ENCODE measurements around the gene LPAR3. TPM values are rescaled to one million over a fixed set of nuclear protein-coding genes. Genes with fewer than 3 reads are reported as not detected.
A peak's percentile ranks its signal among the peaks of the same experiment; 100 is the strongest.

The LPAR3 gene
- total and polyA plus RNA-seq, 2 of the 13 experiments (the other 11 are each of a cell fraction or from before 2014, with no cell fraction given): not detected

DNA sequence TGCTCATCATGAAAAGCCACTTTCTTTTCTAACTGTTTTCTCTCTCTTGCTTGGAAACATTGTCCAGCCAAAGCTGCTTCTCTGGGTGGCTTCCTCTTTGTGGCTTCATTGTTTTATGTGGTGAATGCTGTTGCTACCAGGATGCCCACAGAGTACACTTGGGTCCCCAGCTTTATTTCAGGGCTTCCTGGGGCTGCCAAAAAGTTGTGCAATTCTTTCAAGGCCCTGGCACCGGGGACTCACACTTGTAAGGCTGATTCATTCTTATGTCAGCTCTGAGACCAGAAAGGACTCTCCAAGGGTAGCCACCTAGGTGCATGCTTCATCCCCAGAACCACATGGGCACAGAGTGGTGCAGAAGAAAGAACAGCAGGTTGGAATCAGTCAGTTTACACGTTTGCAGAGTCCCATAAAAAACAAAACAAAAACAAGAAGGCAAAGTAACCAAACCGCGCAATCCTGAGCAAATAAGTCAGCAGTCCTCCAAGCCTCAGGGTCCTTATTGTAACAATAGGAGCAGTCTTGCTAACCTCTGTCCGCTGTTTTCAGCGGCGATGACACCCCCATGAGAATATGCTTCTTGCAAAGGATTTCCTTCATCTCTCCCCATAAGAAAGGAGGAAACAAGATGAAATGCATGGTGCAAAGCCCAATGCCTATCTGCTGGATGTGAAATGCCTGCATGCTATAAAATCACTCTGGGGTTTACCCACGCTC is 112.8 kb downstream of the LPAR3 start (continued):
- no peak for TF ChIP-seq HIVEP1 (CRISPR knock-in tag; IDR thresholded peaks at IDR 0.05)

DNA sequence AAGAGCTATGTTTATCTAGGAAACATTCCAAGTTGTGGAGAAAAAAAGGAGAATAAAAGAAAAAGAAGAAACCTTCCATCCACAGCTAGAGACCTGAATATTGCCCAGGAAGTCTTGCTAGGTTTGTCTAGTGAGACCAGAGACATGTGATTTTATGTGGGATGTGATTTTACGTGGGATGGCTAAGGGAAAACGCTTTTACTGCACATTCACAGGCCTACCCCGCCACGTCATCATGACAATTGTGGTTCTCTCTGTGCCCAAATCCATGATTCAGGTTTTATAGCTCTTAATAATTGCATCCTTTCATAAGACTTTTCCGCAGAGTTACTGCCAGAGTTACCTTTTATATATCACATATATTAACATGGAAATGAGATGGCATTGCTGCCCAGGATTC is 116.4 kb downstream of the LPAR3 start:
- Histone ChIP-seq H3K4me2 (ENCODE audit: low read depth, low read length) (no peak overlapping the region), H3K27ac (ENCODE audit: extremely low read length, insufficient read depth, low read length) (no peak overlapping the region), H3K9ac (ENCODE audit: insufficient read depth, low read depth, low read length) (no peak overlapping the region), H3K4me1 (ENCODE audit: insufficient read depth, low read length) (no peaks in the 10 kb centered on the region), H3K9me3 (ENCODE audit: low read length) (no peaks in the 10 kb centered on the region), H3K36me3 (replicated peaks in 1 of 2; ENCODE audit: control insufficient read depth in 1 of 2, insufficient read depth in 2 of 2, low read length in 2 of 2) (no peaks in the 10 kb centered on the region), H3K4me3 (replicated peaks in 1 of 3; ENCODE audit: insufficient read depth in 1 of 3, low read depth in 2 of 3, low read length in 3 of 3) (no peak overlapping the region), H4K20me1 (ENCODE audit: insufficient read depth, low read length) (no peaks in the 10 kb centered on the region), H2AFZ (ENCODE audit: low read length) (no peak overlapping the region), H3K79me2 (ENCODE audit: insufficient read depth, low read length) (no peaks in the 10 kb centered on the region), H3K27me3 (ENCODE audit: control insufficient read depth in 1 of 2, insufficient read depth in 2 of 2, low read length in 2 of 2) (peaks cover 0 to 18% of the 10 kb centered on the region in 2 experiments; a peak in 3 of 5 replicates)
- intact Hi-C loops (cut with micrococcal nuclease; ENCODE audit: unreplicated experiment): no loop called here
- FAIRE-seq (no peak), DNase-seq (ENCODE audit: low spot score) (no peak), ATAC-seq (no peak)
- WGBS (ENCODE audit: low lambda C conversion rate): 4% methylated on average over 5 of the region's 5 CpGs
- TF ChIP-seq CREB1 (IDR thresholded peaks at IDR 0.05) (peak; percentile 56), CREB1 (CRISPR knock-in tag; IDR thresholded peaks at IDR 0.05) (no peak), CAMTA2 (CRISPR knock-in tag; IDR thresholded peaks at IDR 0.05; ENCODE audit: borderline replicate concordance) (no peak)
- CTCF ChIA-PET (ENCODE audit: low intra/inter-chr PET ratio, low total read pairs): no interaction called here
- POLR2A ChIA-PET: no interaction called here
- in situ Hi-C loops (cut with HindIII; ENCODE audit: extremely low pct_ligation_motif_present, low pct_unique_long_range_greater_than_20kb): loop anchor here (10.0 kb wide), 1 partner anchor 158 kb away; no protein-coding TSS in a partner anchor
- no TSS peak for BruUV-seq (replicated peaks)

DNA sequence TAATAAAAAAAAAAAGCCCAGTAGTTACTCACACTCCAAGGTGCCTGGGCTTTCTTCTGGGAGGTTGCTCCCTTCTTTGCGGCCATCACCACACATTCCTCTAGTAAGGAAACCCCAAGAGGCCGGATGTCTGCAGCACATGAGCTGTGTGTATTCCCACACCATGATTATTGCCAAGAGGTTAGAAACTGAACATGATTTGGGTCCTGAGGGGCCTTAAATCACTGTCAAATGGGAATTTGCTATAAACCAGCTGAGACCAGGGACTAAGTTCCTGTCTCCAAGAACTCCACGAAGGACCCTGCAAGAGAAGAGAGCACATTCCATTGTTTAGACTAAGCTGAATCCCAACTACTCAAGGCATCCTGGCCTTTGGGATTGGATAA is 117.5 kb downstream of the LPAR3 start:
- in situ Hi-C loops (cut with HindIII; ENCODE audit: extremely low pct_ligation_motif_present, low pct_unique_long_range_greater_than_20kb): loop anchor here (10.0 kb wide), 1 partner anchor 159 kb away; no protein-coding TSS in a partner anchor

More for the DNA sequence above, 117.5 kb downstream of the LPAR3 start:
- Histone ChIP-seq H3K79me2 (ENCODE audit: insufficient read depth, low read length) (no peaks in the 10 kb centered on the region), H3K9ac (ENCODE audit: insufficient read depth, low read depth, low read length) (no peak overlapping the region), H3K9me3 (ENCODE audit: low read length) (no peaks in the 10 kb centered on the region), H3K4me2 (ENCODE audit: low read depth, low read length) (no peak overlapping the region), H4K20me1 (ENCODE audit: insufficient read depth, low read length) (no peaks in the 10 kb centered on the region), H3K27me3 (ENCODE audit: control insufficient read depth in 1 of 2, insufficient read depth in 2 of 2, low read length in 2 of 2) (peaks cover 0 to 17% of the 10 kb centered on the region in 2 experiments; a peak in 3 of 5 replicates), H3K4me1 (ENCODE audit: insufficient read depth, low read length) (no peaks in the 10 kb centered on the region), H3K36me3 (replicated peaks in 1 of 2; ENCODE audit: control insufficient read depth in 1 of 2, insufficient read depth in 2 of 2, low read length in 2 of 2) (no peaks in the 10 kb centered on the region), H2AFZ (ENCODE audit: low read length) (no peak overlapping the region), H3K4me3 (replicated peaks in 1 of 3; ENCODE audit: insufficient read depth in 1 of 3, low read depth in 2 of 3, low read length in 3 of 3) (no peak overlapping the region), H3K27ac (ENCODE audit: extremely low read length, insufficient read depth, low read length) (no peak overlapping the region)
- intact Hi-C loops (cut with micrococcal nuclease; ENCODE audit: unreplicated experiment): no loop called here
- ATAC-seq (no peak), FAIRE-seq (no peak), DNase-seq (ENCODE audit: low spot score) (no peak)
- 27% methylated on average over 2 of the region's 3 CpGs for WGBS (ENCODE audit: low lambda C conversion rate)
- POLR2A ChIA-PET: no interaction called here
- CTCF ChIA-PET (ENCODE audit: low intra/inter-chr PET ratio, low total read pairs): no interaction called here
- TF ChIP-seq, protein P1, sequence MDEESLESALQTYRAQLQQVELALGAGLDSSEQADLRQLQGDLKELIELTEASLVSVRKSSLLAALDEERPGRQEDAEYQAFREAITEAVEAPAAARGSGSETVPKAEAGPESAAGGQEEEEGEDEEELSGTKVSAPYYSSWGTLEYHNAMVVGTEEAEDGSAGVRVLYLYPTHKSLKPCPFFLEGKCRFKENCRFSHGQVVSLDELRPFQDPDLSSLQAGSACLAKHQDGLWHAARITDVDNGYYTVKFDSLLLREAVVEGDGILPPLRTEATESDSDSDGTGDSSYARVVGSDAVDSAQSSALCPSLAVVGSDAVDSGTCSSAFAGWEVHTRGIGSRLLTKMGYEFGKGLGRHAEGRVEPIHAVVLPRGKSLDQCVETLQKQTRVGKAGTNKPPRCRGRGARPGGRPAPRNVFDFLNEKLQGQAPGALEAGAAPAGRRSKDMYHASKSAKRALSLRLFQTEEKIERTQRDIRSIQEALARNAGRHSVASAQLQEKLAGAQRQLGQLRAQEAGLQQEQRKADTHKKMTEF (CRISPR knock-in tag; IDR thresholded peaks at IDR 0.05): no peak
- TF ChIP-seq, protein P2, sequence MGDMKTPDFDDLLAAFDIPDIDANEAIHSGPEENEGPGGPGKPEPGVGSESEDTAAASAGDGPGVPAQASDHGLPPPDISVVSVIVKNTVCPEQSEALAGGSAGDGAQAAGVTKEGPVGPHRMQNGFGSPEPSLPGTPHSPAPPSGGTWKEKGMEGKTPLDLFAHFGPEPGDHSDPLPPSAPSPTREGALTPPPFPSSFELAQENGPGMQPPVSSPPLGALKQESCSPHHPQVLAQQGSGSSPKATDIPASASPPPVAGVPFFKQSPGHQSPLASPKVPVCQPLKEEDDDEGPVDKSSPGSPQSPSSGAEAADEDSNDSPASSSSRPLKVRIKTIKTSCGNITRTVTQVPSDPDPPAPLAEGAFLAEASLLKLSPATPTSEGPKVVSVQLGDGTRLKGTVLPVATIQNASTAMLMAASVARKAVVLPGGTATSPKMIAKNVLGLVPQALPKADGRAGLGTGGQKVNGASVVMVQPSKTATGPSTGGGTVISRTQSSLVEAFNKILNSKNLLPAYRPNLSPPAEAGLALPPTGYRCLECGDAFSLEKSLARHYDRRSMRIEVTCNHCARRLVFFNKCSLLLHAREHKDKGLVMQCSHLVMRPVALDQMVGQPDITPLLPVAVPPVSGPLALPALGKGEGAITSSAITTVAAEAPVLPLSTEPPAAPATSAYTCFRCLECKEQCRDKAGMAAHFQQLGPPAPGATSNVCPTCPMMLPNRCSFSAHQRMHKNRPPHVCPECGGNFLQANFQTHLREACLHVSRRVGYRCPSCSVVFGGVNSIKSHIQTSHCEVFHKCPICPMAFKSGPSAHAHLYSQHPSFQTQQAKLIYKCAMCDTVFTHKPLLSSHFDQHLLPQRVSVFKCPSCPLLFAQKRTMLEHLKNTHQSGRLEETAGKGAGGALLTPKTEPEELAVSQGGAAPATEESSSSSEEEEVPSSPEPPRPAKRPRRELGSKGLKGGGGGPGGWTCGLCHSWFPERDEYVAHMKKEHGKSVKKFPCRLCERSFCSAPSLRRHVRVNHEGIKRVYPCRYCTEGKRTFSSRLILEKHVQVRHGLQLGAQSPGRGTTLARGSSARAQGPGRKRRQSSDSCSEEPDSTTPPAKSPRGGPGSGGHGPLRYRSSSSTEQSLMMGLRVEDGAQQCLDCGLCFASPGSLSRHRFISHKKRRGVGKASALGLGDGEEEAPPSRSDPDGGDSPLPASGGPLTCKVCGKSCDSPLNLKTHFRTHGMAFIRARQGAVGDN (CRISPR knock-in tag; IDR thresholded peaks at IDR 0.05): no peak
- TF ChIP-seq ZNF101 (CRISPR knock-in tag; IDR thresholded peaks at IDR 0.05; ENCODE audit: borderline replicate concordance, low read depth) (no peak), DMAP1 (CRISPR knock-in tag; IDR thresholded peaks at IDR 0.05) (no peak)
- BruUV-seq (replicated peaks): no TSS peak

All from HepG2 (cell line).